ENCODE measurements around the gene MIB1. TPM values are rescaled to one million over a fixed set of nuclear protein-coding genes. Genes with fewer than 3 reads are reported as not detected.

The MIB1 gene
- total RNA-seq, 2 experiments from 2014 or later: 41.9 to 42.5 TPM

DNA sequence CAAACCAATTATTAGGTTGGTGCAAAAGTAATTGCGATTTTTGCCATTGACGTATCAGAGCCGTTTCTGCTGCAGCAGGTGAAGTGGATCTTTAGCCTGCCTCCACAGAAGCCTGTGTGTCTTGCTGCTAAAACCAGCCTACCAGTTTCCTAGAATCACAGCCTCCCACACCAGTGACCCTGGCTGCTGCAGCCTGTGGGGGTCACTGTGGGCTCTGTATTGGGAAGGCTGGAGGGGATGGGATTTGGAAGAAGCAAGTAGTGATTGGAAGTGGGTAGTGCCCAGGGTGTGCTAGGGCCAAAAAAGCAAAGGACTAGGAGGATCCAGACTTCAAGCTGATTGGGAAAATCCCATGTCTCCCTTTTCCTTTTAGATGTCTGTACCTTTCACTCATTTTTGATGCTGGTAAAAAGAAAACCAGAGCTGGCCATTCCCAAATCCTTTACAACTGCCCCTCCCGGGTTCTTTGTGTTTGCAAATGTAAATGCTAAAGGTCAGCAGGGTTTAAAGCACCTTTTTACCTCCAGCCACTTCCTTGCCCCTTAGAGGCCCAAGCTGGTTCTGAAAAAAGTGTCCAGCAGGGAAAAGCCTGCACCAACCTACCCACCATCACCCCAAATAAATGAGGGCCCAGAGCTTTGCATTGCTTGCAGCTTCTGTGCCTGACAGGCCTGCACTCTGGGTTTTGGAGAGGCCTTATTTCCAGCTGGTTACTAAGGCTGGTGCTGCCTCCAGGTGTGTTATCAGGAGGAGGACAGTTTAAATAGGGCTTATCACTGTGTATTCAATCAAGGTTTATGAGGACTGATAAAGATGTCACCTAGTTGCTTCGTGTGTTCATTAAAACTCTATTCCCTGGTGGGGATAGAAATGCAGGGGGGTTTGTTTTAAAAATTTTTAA is 172.0 kb downstream of the MIB1 start:
- CTCF ChIA-PET: no interaction called here

DNA sequence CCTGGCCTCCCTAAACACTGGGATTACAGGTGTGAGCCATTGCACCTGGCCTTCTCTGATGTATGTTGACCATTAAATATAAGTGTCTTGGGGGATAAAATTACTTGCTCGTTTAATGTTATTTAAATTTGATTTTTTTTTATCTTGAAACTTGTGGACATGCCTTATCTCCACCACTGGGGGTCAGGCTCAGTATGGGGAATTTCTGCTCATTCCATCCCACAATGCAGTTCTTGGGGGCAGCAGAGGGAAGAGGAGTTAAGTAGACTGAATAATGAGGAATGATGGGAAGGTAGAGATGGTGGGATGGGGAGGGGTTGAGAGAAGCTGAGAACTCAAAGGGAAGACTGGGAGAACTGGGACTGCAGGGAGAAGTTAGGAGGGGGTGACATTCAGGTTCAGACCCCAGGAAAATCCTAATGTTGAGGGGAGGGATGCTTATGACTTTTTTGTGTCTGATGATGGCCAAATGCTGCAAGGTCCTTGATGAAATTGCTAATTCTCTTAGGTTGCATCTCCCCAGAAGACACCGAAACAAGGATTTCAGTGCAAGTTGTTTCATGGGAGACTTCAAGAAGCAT is 174.2 kb downstream of the MIB1 start:
- CTCF ChIA-PET: no interaction called here

More for the DNA sequence above, 172.0 kb downstream of the MIB1 start:
- POLR2A ChIA-PET: no interaction called here

DNA sequence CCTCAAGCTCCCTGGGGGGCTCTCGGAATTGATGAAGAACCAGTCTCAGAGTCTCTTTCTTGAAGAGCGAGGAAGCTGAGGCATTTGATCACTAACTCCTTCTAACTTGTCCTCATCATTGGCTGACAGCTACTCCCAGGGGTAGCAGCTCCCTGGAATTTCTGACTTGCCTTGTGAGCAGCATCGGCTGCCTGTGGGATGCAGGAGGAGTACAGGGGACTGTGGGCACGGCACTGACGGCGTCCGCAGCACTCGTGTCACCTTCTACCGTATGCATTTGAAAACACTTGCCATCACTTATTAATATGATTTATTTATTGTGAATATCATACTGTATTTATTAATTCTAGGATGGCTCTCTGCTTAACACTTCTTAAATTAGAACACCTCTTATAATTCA is 175.0 kb downstream of the MIB1 start:
- ChIA-PET POLR2A (interaction anchor here (0.6 kb wide), 1 partner anchor 133 kb away, joined by 5 read pairs; no protein-coding TSS in a partner anchor), CTCF (no interaction called here)

More for the DNA sequence above, 174.2 kb downstream of the MIB1 start:
- POLR2A ChIA-PET: interaction anchor here (0.6 kb wide), 1 partner anchor 134 kb away, joined by 5 read pairs; no protein-coding TSS in a partner anchor

DNA sequence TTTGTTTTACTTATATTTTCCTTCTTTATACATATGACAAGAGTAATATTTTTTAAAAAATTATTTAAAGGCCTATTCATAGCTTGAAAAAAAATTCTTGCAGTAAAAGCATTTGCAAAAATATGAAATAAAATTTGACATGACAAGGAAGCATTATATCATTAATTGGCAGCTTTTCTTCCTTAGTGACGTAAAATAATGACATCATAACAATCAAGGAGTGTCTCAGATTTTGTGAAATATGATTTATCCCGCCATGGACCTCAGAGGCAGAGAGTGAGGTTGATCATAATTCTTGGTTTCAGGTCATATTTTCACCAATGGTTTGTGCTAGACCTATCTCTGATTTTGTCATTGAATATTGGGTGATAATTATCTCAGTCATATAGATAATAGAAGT is 176.0 kb downstream of the MIB1 start:
- ChIA-PET CTCF (no interaction called here), POLR2A (no interaction called here)

DNA sequence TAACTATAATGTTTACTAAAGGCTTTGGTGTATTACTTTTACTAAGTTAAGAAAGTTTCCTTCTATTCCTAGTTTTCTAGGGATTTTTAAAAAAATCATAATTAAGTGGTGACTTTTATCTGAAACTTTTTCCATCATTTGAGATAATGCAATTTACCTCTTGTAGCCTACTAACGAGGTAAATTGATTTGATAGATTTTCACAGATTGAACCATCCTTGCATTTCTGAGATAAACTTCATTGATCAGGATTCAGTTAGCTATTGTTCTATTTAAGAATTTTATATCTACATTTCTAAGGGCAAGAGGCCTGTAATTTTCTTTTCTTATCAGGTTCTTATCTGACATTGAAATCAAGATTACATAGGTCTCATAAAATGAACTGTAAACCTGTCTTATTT is 178.1 kb downstream of the MIB1 start:
- ChIA-PET POLR2A (no interaction called here), CTCF (no interaction called here)

Other genes starting within 250 kb of the MIB1 start
- 10 to 100 TPM; 20.2 to 20.3 TPM for gene ESCO1, start 140.1 kb upstream of the MIB1 start, total RNA-seq
- 100 to 1,000 TPM; 165 to 187 TPM for gene SNRPD1, start 128.5 kb upstream of the MIB1 start, total RNA-seq
- 10 to 100 TPM; 24.7 to 27.5 TPM for gene ABHD3, start 36.0 kb upstream of the MIB1 start, total RNA-seq

Measured in activated CD8-positive, alpha-beta memory T cell treated with anti-CD3 and anti-CD28 coated beads for 36 hours (primary cell).